Fibroblast of the aortic adventitia (primary cell): Measurements from ENCODE around the gene LATS2. TPM values are rescaled to one million over a fixed set of nuclear protein-coding genes. Genes with fewer than 3 reads are reported as not detected.

Experiments
- DNase-seq: peaks from one replicate; pipeline ENCODE4 v3.0.0-alpha.2; 2010; ENCODE audit warnings: low read depth
- H3K4me3 ChIP-seq: 2 replicates; pipeline ENCODE4 v1.5.1; 2011; ENCODE audit warnings: low read depth, mild to moderate bottlenecking, control low read depth, low read length, moderate library complexity
- CTCF ChIP-seq: IDR thresholded peaks from 2 replicates; pipeline ENCODE4 v1.5.1; 2011; ENCODE audit warnings: mild to moderate bottlenecking, low read length, control low read depth, inconsistent platforms; ENCODE audit not compliant: insufficient read depth
- total RNA-seq: library from RNA; depleted of rRNA; stranded (reverse); fragments of >200 nt; gene quantifications from 2 replicates; pipeline ENCODE4 v1.2.3, GENCODE V29; 2012; ENCODE audit warnings: low replicate concordance

The LATS2 gene
- total RNA-seq, 1 donor: 19.3 TPM

GRCh38 chr13:21079761-21080592, 18.6 kb upstream of the LATS2 start:
- H3K4me3 ChIP-seq: peak overlapping the region; percentile 40
- DNase-seq: peak; percentile 93
- TF ChIP-seq CTCF: no peak

GRCh38 chr13:21079221-21079620, 17.8 kb upstream of the LATS2 start:
- DNase-seq: peak; percentile 57
- no peak for TF ChIP-seq CTCF
- no peak overlapping the region for H3K4me3 ChIP-seq

GRCh38 chr13:21078501-21078900, 17.1 kb upstream of the LATS2 start:
- DNase-seq: peak; percentile 16
- TF ChIP-seq CTCF: no peak

GRCh38 chr13:21077788-21078353, 16.5 kb upstream of the LATS2 start:
- TF ChIP-seq CTCF: no peak
- no peak for DNase-seq
- H3K4me3 ChIP-seq: no peak overlapping the region

More at GRCh38 chr13:21078501-21078900, 17.1 kb upstream of the LATS2 start:
- H3K4me3 ChIP-seq: no peak overlapping the region

- TF ChIP-seq CTCF: no peak
- DNase-seq: no peak
- H3K4me3 ChIP-seq: no peak overlapping the region
Observed at GRCh38 chr13:21077076-21077787, 15.8 kb upstream of the LATS2 start.

GRCh38 chr13:21076253-21076652, 14.9 kb upstream of the LATS2 start:
- no peak for DNase-seq
- no peak for TF ChIP-seq CTCF
- no peak overlapping the region for H3K4me3 ChIP-seq
